Vagina (tissue), 2 donors: ENCODE measurements around the gene GNG2.

Experiments
- CTCF ChIP-seq, 3 experiments: fragments of 450-650 bp in 2 of 3; fragments of 200-600 bp in 1 of 3; sonication (generic) in 1 of 3; IDR thresholded peaks; one replicate each; pipeline ENCODE4 v1.5.1; 2017 to 2019; ENCODE audit warnings: antibody characterized with exemption in 3 of 3, mild to moderate bottlenecking in 2 of 3, moderate library complexity in 2 of 3
- POLR2A ChIP-seq, 2 donors: fragments of 450-650 bp; IDR thresholded peaks; one replicate each; pipeline ENCODE4 v1.6.1; 2017; ENCODE audit warnings: antibody characterized with exemption in 2 of 2, mild to moderate bottlenecking in 2 of 2, moderate library complexity in 2 of 2

GRCh38 chr14:52008136-52008535 lies 147.7 kb downstream of the GNG2 start:
- TF ChIP-seq CTCF (IDR thresholded peaks at IDR 0.05), result no peak
- no peak for TF ChIP-seq POLR2A (IDR thresholded peaks at IDR 0.05)
